Measurements from ENCODE around the gene TAF13.
A peak's percentile ranks its signal among the peaks of the same experiment; 100 is the strongest.
"Not testable (repeated sequence)": the region's sequence is repeated elsewhere in the genome, so short reads cannot be mapped to it uniquely, and the experiment has no call there.

Gene TAF13

DNA sequence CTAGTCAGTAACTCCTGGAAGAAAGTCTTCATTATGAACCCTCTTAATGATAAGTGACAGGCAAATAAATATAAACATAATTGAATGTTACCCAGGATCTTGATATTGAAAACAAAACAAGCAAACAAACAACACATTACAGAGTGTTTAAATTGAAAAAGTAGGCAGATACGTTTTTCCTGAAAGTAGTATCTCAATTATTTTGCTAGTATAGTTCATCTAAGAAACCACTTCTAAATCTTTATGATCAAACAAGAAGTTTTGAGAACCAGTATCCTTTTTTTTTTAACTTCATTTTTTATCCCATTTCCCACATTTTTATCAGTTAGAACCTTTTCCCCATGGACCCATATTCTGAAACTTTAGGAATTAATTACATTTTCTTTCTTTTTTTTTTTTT, 30.2 kb downstream of the TAF13 start:
- DNase-seq = no peak

GRCh38 chr1:109041621-109042468, 34.0 kb downstream of the TAF13 start, which contains the start of gene WDR47:
WDR47 (minus strand) TSS chr1:109042102; CDS start chr1:109023512, 18,590 bp downstream.
- DNase-seq = peak; percentile 97

- DNase-seq = peak in 1 of 2 donors; percentile 21
These were observed 34.7 kb downstream of the TAF13 start for GRCh38 chr1:109040989-109041620.

DNA sequence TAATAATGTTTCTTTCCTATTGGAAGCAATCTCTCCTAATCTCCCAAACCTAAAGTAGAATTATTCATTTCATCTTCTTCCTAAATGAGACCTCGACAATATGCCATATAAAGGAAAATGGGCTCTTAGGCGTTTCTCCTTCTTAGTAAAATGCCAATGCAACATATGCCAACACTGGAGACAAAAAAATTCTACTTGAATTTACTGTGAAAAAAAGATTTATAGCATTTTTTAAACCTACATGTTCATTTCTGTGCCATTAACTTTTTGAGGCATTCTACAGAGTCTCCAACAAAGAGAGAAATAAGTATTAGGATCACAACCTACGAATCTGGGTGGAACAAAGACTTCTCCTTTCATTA, 35.2 kb downstream of the TAF13 start:
- no peak for DNase-seq

DNA sequence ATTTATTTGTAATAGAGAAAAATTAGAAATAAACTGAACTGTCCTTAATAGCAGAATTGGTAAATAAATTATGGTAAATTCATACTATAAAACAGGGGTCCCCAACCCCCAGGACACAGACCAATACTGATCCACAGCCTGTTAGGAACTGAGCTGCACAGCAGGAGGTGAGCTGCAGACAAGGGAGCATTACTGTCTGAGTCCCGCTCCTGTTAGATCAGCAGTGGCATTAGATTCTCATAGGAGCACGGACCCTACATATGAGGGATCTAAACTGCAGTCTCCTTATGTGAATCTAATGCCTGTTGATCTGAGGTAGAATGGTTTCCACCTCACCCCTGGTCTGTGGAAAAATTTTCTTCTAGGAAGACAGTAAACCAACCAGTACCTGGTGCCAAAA, 41.4 kb downstream of the TAF13 start:
- no peak for DNase-seq

DNA sequence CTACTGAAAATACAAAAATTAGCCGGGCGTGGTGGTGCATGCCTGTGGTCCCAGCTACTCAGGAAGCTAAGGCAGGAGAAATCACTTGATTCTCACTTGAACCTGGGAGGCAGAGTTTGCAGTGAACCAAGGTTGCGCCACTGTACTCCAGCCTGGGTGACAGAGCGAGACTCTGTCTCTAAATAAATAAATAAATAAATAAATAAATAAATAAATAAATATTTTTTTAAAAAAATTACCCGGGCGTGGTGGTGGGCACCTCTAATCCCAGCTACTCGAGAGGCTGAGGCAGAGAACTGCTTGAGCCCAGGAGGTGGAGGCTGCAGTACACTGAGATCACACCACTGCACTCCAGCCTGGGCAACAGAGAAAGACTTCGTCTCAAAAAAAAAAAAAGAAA, 46.3 kb downstream of the TAF13 start:
- DNase-seq = not testable (repeated sequence)

DNA sequence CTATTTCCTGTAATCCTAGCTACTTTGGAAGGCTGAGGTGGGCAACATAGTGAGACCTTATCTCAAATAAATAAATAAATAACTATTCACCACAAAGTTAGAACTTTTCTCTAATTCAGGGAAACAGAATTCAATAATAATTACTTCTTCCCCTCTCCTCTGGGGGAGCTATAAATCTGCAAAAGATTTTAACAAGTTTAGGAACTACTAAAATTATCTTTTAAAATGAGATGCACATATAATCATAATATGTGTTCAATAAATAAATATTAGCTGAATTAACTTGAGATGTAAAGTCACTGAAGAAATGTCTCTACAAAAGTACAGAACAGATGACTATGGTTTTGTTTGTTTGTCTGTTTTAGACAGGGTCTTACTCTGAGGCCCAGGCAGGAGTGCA, 48.0 kb downstream of the TAF13 start:
- DNase-seq = no peak

DNA sequence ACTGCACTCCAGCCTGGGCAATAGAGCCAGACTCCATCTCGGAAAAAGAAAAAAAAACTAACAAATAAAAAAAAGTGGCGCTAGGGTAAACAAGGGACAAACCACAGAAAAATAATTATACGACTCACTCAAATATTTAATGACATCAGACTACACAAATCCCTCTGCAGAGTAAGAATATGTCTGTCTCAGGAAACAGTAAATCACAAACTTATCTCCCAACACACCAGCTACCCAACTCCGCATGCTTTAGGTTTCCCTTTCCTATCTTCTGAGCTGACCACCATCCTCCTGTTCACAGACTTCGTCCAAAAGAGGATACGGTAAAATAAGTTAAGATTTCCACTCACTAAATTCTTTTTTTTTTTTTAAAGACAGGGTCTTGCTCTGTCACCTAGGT, 50.1 kb downstream of the TAF13 start:
- DNase-seq = no peak

- DNase-seq = no peak
These were observed 51.2 kb downstream of the TAF13 start for GRCh38 chr1:109024646-109025045.

GRCh38 chr1:109020693-109021257, 55.0 kb downstream of the TAF13 start:
- DNase-seq = no peak

DNA sequence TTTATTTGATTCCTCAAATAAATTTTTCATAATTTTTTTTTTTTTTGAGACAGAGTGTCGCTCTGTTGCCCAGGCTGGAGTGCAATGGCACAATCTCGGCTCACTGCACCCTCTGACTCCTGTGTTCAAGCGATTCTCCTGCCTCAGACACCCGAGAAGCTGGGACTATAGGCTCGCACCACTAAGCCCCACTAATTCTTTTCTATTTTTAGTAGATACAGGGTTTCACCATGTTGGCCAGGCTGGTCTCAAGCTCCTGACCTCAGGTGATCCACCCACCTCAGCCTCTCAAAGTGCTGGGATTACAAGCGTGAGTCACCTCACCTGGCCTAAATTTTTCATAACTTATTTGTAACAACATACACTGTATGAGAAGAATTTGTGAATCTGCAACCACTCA, 58.1 kb downstream of the TAF13 start:
- DNase-seq = not testable (repeated sequence)

GRCh38 chr1:109017134-109017533, 58.7 kb downstream of the TAF13 start:
- no peak for DNase-seq

Data from CD4-positive, alpha-beta T cell treated with Interleukin-1 beta for 1 hour (primary cell).